Epidermal melanocyte (primary cell): ENCODE results near the gene LECT2.
A peak's percentile ranks its signal among the peaks of the same experiment; 100 is the strongest.

ENCODE experiments used
- DNase-seq: peaks from one replicate; pipeline ENCODE4 v3.0.0; 2011; ENCODE audit warnings: low spot score; ENCODE audit not compliant: insufficient read length

LECT2 gene

GRCh38 chr5:135954899-135955298 is at the start of gene LECT2:
Gene LECT2 (minus strand): TSS chr5:135954983. CDS start chr5:135954833, 150 bp downstream.
- DNase-seq = no peak

- no peak for DNase-seq
These were observed 49.7 kb upstream of the LECT2 start for GRCh38 chr5:136004436-136004835.

- DNase-seq = no peak
These were observed 46.7 kb upstream of the LECT2 start for GRCh38 chr5:136001466-136001981.

- no peak for DNase-seq
These were observed 46.1 kb upstream of the LECT2 start for GRCh38 chr5:136000932-136001331.

- no peak for DNase-seq
These were observed 45.4 kb upstream of the LECT2 start for GRCh38 chr5:136000147-136000546.

- DNase-seq = no peak
These were observed 44.8 kb upstream of the LECT2 start for GRCh38 chr5:135999406-136000139.

- no peak for DNase-seq
These were observed 44.1 kb upstream of the LECT2 start for GRCh38 chr5:135998889-135999288.

- no peak for DNase-seq
These were observed 43.0 kb upstream of the LECT2 start for GRCh38 chr5:135997673-135998335.

GRCh38 chr5:135996611-135997010 is 41.8 kb upstream of the LECT2 start:
- DNase-seq = no peak

- no peak for DNase-seq
These were observed 41.2 kb upstream of the LECT2 start for GRCh38 chr5:135995976-135996375.

GRCh38 chr5:135993880-135994636 is 39.3 kb upstream of the LECT2 start:
- no peak for DNase-seq

- DNase-seq = no peak
These were observed 38.6 kb upstream of the LECT2 start for GRCh38 chr5:135993335-135993879.

GRCh38 chr5:135991429-135991828 is 36.6 kb upstream of the LECT2 start:
- no peak for DNase-seq

- DNase-seq = no peak
These were observed 35.9 kb upstream of the LECT2 start for GRCh38 chr5:135990528-135991255.

GRCh38 chr5:135989686-135990085 is 34.9 kb upstream of the LECT2 start:
- DNase-seq = no peak

- DNase-seq = no peak
These were observed 33.8 kb upstream of the LECT2 start for GRCh38 chr5:135988546-135988945.

GRCh38 chr5:135986891-135987401 is 32.2 kb upstream of the LECT2 start:
- DNase-seq = no peak

- DNase-seq = no peak
These were observed 31.6 kb upstream of the LECT2 start for GRCh38 chr5:135986401-135986800.

GRCh38 chr5:135985951-135986350 is 31.2 kb upstream of the LECT2 start:
- no peak for DNase-seq

GRCh38 chr5:135980620-135981019 is 25.8 kb upstream of the LECT2 start:
- no peak for DNase-seq

- DNase-seq = peak; percentile 21
These were observed 24.7 kb upstream of the LECT2 start for GRCh38 chr5:135979510-135979909.
